ENCODE data around the gene TMEM164.
"Not testable (repeated sequence)": the region's sequence is repeated elsewhere in the genome, so short reads cannot be mapped to it uniquely, and the experiment has no call there.

The TMEM164 gene

DNA sequence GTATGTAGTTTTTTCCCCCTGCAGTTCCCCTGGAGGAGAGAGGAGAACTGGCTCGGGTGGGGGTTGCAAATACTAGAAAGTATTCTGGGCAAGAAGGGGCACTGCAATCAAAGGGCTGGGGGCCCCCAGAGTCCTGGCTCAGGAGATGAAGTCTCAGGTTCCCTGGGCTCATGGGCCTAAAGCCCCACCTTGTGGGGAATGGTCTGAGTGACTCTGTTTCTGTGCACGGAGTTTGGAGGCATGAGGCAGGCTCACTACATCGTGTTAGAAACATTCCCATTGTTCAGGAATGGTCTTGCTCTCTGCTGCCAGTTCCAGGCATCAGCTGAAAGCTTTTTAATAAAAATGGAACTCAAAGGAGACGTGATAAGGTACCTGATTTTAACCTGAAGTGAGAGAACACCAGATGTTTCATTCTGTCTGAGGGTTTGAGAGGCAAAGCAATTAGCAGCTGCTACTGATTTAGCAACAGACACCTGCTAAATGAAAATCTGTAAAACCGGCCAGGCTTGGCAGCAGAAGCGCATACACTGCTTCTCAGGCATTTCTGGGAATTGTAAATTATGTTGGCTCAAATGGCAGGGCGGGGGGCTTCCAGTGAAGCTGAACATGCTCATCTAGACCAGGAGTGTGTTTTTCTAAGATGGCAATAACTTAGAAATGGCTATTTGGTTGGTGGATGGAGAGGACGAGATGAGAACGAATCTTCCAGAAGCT is 122.7 kb downstream of the TMEM164 start:
- DNase-seq, result peak in 9 of 56 donors; percentile 0 to 18 (median 1)

DNA sequence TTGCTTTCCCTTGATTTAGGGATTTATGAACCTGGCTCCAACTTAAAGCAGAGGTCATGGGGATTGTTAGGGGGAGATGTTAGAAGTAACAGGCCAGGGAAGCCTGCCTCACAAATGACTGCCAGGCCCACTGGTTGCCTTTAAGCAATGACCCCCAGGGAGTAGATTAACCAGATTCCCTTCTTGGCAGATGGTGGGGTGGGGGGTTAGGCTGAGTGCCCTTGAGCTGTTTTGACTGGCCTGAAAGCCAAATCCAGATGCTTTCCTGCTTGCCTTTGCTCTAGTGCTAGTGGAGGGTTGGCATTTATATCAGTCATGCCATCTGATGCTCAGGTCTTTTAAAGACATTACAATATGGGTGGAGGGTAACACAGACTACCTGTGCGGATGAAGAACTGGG is 128.1 kb downstream of the TMEM164 start:
- no peak for DNase-seq

DNA sequence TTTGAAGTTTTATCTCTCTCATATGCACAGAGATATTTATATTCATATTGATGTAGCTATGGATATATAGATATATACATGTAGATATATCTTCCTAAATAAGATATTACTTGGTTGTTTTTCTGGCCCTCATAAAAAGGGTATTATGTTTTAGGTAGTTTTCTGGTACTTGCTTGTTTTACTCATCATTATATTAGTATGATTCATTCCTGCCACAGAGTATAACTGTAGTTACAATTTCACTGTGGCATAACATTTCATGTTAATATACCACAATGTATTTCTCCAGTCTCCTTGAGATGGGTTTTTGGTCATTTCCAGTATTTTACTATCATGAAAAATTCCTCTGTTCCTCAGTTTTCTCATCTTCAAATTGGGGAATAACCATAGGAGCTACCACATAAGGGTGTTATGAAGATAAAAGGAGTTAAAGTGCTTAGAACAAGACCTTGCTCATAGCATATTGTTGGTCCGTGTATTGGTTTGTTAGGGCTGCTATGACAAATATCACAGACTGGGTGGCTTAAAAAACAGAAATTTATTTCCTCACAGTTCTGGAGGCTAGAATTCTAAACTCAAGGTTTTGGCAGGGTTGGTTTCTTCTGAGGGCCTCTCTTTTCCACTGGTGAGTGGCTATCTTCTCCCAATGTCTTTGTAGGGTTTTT is 129.7 kb downstream of the TMEM164 start:
- no peak for DNase-seq

DNA sequence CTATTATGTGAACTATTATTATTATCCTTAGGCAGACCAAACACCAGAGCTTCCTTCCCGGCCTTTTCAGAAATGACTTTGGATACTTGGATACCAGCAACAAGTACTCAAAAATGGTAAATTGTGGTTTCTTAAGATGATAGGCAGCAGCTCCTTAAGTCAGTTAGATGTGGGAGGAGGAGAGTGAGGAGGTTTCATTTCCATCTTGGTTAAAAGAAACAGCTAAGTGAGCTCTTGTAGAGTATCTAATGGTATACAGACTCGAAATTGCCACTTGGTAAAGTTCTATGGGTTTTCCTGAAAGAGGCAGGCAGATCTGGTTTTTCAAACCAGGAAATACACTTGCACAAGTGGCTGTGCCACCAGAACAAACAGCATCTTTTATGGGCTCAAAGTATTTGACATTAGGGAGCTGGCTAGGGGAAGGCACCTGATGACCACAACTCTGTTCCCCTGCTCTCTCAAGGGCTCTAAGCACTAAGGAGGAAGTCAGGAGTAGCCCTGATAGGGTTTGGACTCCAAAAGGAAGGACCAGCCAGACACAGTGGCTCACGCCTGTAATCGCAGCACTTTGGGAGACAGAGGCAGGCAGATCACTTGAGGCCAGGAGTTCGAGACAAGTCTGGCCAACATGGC is 130.9 kb downstream of the TMEM164 start:
- no peak for DNase-seq

DNA sequence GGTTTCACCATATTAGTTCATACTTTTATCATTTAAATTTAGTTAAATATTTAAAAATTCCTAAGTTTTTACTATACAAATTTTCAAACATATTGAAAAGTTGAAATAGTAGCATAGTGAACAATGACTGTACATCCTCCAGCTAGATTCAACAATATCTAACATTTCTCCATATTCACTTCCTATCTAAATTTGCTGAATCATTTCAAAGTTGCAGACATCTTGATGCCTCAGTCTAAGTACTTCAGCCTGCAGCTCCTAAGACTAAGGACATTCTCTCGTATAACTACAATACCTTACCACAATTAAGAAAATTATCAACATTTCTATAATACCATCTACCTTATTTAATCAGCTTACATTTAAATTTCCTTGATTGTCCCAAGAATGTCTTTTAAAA is 132.7 kb downstream of the TMEM164 start:
- no peak for DNase-seq

DNA sequence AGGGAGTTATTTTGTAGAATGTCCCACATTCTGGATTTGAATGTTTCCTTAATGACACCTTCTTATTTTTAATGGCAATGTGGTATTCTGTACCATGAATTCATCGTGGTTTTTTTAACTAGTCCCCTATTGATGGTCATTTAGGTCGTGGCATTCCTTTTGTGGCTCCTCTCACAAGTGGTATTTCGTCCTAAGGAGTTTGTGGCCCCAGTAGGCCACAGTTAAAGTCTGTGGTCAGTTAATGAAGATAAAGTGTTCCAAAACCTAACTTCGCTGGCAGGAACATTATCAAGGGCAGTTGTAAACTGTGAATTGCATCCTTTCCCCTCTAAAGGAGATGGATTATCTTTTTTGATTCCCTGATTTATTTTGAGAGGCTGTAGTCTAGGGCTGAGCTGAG is 133.2 kb downstream of the TMEM164 start:
- DNase-seq, result no peak

DNA sequence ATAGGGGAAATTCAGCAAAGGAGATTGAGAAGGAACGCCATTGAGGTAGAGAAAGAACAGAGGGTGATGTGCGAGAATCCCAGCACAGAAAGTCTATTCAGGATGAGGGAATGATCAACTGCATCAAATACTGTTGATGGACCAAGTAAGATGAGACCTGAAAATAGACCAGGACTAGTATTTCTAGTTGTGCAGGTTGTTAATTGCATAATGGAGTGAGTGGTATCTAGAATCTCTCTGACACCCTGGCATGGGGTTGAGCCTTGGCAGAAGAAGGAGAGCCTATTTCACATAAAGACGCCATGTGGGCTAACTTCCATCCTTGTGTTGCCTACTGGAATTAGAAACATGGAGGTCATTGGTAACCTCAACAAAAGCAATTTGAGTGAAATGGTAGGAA is 135.6 kb downstream of the TMEM164 start:
- DNase-seq, result no peak

DNA sequence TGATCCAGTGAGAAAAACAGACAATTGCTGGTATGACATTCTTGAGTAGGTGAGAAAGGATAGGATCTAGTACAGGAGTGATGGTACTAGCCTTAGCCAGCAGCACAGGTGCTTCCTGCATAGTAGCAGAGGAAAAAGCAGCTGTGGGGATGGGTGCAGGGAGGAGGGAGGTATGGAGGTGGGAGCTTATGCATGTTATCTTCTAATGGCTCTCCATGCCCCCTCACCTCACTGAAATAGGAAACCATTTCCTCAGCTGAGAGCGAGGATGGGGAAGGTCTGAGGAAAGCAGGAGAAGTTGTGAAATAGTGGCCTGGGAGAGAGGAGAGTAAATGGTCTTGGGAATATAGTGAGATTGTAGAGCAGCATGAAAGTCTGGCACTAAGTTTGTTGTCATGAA is 136.3 kb downstream of the TMEM164 start:
- DNase-seq, result no peak

DNA sequence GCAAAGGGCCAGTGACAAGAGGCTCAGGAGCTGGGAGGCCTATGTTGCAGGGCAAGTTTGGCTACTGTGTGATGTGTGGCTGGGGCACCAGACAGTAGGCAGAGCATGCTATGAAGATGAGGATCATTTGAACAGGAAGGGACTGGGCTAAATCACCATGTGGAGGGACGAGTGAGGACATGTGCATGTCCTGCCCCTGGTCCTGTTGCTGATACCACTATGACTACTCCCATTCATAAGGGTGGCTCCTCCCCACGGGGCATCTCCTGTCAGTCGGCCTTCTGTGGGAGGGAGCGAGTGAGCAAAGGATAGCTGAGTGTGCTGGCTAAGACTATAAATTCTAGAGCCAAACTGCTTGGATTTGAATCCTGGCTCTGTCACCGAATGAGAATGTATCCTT is 139.2 kb downstream of the TMEM164 start:
- peak in 1 of 56 donors; percentile 7 for DNase-seq

DNA sequence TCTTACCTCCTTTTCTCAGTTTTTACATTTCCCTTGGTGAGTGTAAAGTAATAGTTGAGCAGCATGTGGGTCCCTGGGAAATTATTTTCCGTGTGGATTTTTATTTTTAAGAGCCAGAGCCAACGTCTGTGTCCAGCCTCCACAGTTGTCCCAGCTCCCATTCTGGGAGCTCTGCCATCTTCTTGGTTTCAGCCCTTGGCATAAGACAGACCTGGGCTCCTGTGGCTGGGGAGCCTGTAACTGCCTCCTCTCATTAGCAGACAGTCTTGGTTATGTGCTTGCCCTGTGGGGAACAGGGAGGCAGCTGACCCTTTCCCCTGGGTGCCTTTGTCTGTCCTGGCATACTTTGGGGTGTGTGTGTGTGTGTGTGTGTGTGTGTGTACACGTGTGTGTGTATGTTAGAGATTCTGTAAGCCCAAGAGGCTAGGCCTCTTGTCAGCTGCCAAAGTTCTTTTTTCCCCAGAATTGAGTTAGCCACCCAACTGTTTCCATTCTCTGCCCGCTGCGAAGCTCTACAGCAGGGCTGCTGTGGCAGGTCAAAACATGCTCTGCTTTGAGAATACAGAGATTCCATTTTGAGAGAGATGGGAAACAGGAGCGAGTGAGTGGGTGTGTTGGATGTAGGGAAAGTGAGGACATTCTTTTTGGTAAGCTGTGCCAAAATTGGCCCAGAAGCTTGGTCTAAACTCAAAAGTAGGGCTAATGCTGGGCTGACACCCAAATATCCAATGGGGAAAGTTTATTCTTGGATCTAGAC is 140.7 kb downstream of the TMEM164 start:
- DNase-seq, result peak in 16 of 56 donors; percentile 0 to 38 (median 6)

DNA sequence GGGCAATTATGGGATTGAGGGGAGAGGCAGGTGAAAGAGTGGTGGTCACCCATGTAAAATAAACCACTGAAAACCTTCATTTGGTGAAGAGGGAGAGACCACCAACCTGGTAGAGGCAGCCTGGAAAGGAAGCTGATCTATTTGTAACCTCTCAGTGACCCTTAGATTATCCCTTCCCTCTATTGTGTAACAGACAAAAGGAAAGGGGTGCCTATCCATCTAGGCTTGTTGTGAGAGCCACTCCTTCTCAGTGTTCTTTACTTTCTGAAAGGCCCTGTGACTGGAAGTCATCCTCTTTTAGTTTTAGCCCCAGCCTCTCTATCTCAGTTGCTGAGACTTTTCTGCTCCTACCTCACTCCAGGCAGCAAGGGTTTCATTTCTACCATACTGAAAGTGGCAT is 142.4 kb downstream of the TMEM164 start:
- DNase-seq, result no peak

DNA sequence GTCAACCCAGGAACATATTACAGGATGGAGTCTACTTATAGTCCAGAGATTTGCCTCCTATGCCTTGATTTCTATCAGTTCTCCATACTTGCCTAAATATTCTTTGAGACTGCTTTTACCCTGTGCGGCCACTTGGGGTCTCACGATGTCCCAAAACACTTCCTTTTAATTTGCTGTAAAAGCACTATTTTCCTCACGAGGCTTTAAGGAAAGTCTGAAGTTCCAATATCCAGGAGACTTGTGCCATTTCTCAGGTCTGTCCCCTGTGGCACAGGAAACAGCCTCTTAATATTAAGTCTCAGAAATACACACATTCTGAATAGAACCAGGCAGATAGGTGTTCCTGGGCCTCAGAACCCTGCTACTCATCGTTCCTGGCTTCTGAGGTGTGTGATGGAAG is 142.9 kb downstream of the TMEM164 start:
- DNase-seq, result peak in 12 of 56 donors; percentile 1 to 44 (median 6)

DNA sequence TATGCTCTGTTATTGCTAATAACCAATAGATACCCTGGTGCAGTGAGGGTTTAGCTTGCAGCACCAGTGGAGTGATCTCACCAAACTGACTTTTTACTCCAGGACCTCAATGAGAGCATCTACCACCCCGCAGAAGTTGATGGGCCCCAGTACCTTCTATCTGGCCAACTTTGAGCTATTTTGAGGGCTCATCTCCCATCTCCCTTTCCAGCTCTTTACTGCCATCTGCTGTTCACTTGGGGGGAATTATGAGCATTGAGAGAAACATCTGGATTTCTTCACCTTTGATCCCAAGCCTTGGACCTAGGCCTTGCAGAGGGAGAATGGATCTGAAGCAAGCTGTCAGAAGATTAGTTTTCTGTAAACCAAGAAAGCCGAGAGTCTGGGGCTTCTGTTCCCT is 143.6 kb downstream of the TMEM164 start:
- peak in 9 of 56 donors; percentile 0 to 24 (median 7) for DNase-seq

DNA sequence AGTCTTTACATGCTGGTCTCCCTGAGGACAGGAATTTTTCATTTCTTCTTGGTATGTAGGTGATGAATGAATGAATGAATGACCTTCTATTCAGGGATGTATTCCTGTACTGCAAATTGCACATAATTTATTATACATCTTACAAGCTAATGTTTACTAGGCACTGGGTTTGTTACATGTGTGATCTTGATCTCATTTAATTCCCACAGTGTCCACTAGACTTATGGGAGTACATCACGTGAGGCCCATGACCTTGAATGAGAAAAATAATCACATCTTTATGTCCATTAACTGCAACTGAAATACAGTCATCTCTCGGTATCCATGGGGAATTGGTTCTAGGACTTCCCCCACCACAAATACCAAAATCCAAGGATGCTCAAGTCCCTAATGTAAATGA is 150.3 kb downstream of the TMEM164 start:
- DNase-seq, result no peak

DNA sequence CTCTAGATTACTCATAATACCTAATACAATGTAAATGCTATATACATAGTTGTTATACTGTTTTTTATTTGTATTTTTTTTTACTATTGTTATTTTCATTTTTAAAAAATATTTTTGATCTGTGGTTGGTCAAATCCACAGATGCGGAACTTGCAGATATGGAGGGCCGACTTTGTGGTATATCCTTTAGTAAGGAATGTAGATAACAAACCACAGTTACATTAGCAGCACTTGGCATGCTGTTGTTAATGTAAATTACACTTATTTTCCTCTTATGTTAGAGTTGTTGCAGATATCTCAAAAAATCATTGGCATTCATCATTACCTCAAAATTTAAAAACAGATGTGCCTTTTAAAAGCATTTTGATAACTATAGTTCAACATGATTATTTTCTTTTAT is 151.0 kb downstream of the TMEM164 start:
- DNase-seq, result no peak

DNA sequence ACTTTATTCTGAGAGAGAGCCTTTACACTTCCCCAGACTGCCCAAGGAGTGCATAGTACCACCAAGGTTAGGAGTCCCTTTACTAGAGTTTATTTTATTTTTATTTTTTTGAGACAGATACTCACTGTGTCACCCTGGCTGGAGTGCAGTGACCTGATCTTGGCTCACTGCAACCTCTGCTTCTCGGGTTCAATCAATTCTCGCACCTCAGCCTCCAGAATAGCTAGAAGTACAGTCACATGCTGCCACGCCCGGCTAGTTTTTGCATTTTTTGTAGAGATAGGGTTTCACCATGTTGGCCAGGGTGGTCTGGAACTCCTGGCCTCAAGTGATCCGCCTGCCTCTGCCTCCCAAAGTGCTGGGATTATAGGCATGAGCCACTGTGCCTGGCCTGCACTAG is 151.4 kb downstream of the TMEM164 start:
- not testable (repeated sequence) for DNase-seq

DNA sequence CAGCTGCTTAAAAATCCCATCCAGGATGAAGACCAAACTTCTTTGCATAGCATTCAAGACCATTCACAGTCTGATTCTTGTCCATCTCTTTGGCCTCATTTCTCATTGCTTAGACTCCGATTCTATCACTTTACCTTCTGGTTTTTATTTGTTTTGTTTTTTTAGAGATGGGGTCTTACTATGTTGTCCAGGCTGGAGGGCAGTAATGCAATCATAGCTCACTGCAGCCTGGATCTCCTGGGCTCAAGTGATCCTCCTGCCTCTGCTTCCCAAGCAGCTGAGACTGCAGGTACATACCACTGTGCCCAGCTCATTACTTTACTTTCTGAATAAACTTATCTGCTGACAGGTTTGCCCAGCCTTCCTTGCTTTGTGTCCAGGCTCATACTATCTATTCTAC is 152.8 kb downstream of the TMEM164 start:
- no peak for DNase-seq

DNA sequence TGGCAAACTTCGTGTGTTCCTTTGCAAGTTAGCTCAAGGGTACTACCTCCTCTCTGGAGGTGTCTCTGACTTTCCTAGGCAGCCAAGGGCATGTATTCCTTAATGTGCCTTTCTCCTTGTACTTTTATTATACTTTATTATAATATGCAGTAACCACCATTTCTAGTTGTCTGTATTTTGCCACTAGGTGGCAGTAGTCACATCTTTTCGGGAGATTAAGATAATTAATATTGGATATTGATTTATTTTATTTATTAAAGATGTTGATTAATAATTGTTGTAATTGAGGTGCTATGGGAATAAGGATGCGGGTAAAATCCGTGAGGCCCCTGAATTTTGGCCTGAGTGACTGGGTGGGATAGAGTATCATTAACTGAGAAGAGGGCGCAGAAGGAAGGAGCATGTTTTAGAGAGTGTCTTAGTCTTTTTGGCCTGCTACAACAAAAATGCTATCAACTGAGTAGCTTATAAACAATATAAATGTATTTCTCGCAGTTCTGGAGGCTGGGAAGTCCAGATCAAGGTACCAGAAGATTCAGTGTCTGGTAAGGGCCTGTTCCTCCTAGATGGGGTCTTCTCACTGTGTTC is 153.3 kb downstream of the TMEM164 start:
- no peak for DNase-seq

DNA sequence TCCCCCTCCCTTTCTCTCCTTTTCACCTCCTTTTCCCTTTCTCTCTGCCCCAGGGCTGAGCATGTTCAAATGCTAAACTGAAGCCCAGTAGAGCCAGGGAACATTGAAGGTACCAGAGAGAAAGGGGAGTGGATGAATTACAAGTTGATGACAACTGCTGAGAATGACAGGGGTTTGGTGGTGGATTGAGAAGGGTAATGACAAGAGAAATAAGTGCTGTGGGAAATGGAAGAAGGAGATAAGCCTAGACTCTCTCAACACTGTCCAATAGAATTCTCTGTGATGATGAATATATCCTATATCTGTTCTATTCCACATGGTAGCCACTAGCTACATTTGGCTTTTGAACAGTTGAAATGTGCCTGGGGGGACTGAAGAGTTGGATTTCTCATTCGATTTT is 154.5 kb downstream of the TMEM164 start:
- no peak for DNase-seq

DNA sequence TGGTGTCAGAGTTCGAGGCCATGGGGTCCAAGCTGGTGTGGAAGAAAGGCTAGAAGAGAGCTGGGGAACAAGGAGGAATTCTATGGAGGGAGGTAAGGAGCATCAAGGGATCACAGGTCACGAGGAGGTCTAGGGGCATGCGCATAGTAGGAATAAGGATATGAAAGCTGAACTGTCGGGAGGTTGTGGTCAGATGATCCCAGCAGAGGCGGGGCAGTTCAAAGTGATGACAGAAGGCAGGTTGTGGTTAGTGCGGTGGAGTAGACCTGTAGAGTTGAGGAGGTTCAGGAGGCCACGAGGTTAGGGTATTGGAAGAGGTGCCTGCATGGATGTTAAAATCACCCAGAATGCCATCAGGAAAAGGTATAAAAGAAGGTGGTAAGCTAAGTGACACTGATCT is 156.3 kb downstream of the TMEM164 start:
- DNase-seq, result no peak

DNA sequence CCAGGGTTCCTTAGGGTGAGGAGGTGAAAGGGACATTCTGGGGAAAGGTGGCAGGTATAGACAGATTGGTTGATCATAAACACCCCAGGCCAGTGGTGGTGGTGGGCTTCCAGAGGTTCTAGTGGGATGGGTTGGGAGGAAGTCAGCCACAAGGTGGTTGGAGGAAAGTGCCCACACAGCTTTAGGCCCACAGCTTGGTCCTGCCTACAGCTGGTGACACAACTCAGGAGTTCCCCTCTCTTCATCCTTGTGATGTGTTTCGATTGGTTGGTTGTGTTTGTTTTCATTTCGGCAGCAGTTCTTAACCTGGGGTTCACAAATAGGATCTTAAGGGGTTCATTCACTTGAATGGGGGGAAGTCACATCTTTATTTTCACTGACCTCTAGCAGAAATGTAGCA is 157.0 kb downstream of the TMEM164 start:
- DNase-seq, result no peak

DNA sequence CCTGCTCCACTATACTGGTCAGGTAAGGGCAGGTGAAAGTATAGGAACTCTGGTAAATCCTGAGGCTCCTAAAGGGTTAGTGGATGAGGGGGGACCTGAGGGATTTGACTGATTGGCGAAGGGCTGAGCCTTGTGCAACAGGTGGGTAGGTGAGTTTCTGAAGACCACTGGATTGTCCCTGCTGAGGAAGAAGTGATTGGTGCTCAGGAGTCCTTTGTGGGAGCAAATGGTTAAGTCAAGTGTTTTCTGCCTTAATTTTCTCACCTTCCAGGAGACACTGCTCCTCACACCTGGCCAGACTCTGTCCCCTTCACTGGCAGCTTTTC is 158.4 kb downstream of the TMEM164 start:
- no peak for DNase-seq
